Right lobe of liver (tissue), 4 donors: ENCODE measurements around the gene SRSF1.
"Not testable (repeated sequence)": the region's sequence is repeated elsewhere in the genome, so short reads cannot be mapped to it uniquely, and the experiment has no call there.

Source experiments
- CTCF ChIP-seq, 4 donors: fragments of 200-600 bp in 3 of 4; fragments of 450-650 bp in 1 of 4; IDR thresholded peaks; one replicate each; pipeline versions ENCODE4 v1.5.1 to v1.8.0; 2016 to 2022; ENCODE audit warnings: antibody characterized with exemption in 4 of 4, mild to moderate bottlenecking in 2 of 4
- POLR2A ChIP-seq: fragments of 450-650 bp; IDR thresholded peaks from one replicate; pipeline ENCODE4 v1.6.1; 2017; ENCODE audit warnings: antibody characterized with exemption, mild to moderate bottlenecking
- donor health status: DM: no; HTN: no; CAD: no.
- donor health status: DM: no; HTN: no; CAD: no.
- donor health status: DM: no; HTN: yes; CAD: no.

GRCh38 chr17:57958391-57958790 lies 48.7 kb downstream of the SRSF1 start:
- TF ChIP-seq CTCF (IDR thresholded peaks at IDR 0.05); POLR2A: not testable (repeated sequence)
